GM08714 (cell line): ENCODE results near the gene KCNH8.

Source experiments
- H3K4me3 ChIP-seq: fragments of 200-500 bp; sonication (Bioruptor generic); 2 replicates; pipeline ENCODE4 v1.5.1; 2014; ENCODE audit warnings: mild to moderate bottlenecking, low read length, inconsistent platforms
- ZNF274 ChIP-seq: IDR thresholded peaks from 2 replicates; pipeline ENCODE4 v1.6.1; 2012; ENCODE audit warnings: mild to moderate bottlenecking, low read depth, low read length

KCNH8 gene

GRCh38 chr3:19147905-19148767, at the start of gene KCNH8:
Gene KCNH8 (plus strand): TSS chr3:19148510. CDS start chr3:19148720, 210 bp downstream.
- TF ChIP-seq ZNF274 = no peak
- peak within 1 kb of the TSS; percentile 62; the same call in 1 of the 2 replicates for H3K4me3 ChIP-seq

GRCh38 chr3:19102654-19103290, 45.5 kb upstream of the KCNH8 start:
- peak overlapping the region; percentile 52; the same call in 1 of the 2 replicates for H3K4me3 ChIP-seq

GRCh38 chr3:19103510-19103909, 44.8 kb upstream of the KCNH8 start:
- TF ChIP-seq ZNF274 = no peak
- no peak overlapping the region for H3K4me3 ChIP-seq

- H3K4me3 ChIP-seq = no peak overlapping the region
- TF ChIP-seq ZNF274 = no peak
Measured at GRCh38 chr3:19104459-19104858, 43.9 kb upstream of the KCNH8 start.

- no peak overlapping the region for H3K4me3 ChIP-seq
- no peak for TF ChIP-seq ZNF274
Measured at GRCh38 chr3:19105826-19106225, 42.5 kb upstream of the KCNH8 start.

GRCh38 chr3:19106307-19106706, 42.0 kb upstream of the KCNH8 start:
- no peak overlapping the region for H3K4me3 ChIP-seq
- TF ChIP-seq ZNF274 = no peak

GRCh38 chr3:19107719-19108118, 40.6 kb upstream of the KCNH8 start:
- no peak for TF ChIP-seq ZNF274
- H3K4me3 ChIP-seq = no peak overlapping the region

GRCh38 chr3:19110335-19110895, 37.9 kb upstream of the KCNH8 start:
- TF ChIP-seq ZNF274 = no peak

GRCh38 chr3:19114461-19114860, 33.8 kb upstream of the KCNH8 start:
- TF ChIP-seq ZNF274 = no peak

More at GRCh38 chr3:19110335-19110895, 37.9 kb upstream of the KCNH8 start:
- no peak overlapping the region for H3K4me3 ChIP-seq

GRCh38 chr3:19116239-19116638, 32.1 kb upstream of the KCNH8 start:
- no peak for TF ChIP-seq ZNF274

More at GRCh38 chr3:19114461-19114860, 33.8 kb upstream of the KCNH8 start:
- H3K4me3 ChIP-seq = no peak overlapping the region

GRCh38 chr3:19124752-19125151, 23.6 kb upstream of the KCNH8 start:
- no peak for TF ChIP-seq ZNF274
- H3K4me3 ChIP-seq = no peak overlapping the region

More at GRCh38 chr3:19116239-19116638, 32.1 kb upstream of the KCNH8 start:
- H3K4me3 ChIP-seq = no peak overlapping the region

- no peak for TF ChIP-seq ZNF274
- H3K4me3 ChIP-seq = no peak overlapping the region
Measured at GRCh38 chr3:19139863-19140262, 8.4 kb upstream of the KCNH8 start.

GRCh38 chr3:19146685-19147650, 1.3 kb upstream of the KCNH8 start:
- peak overlapping the region; percentile 62; the same call in 1 of the 2 replicates for H3K4me3 ChIP-seq
- no peak for TF ChIP-seq ZNF274

- H3K4me3 ChIP-seq = no peak overlapping the region
- TF ChIP-seq ZNF274 = no peak
Measured at GRCh38 chr3:19148768-19149091, 420 bp downstream of the KCNH8 start.

- no peak overlapping the region for H3K4me3 ChIP-seq
- no peak for TF ChIP-seq ZNF274
Measured at GRCh38 chr3:19149368-19149767, 1.1 kb downstream of the KCNH8 start.
